Body of pancreas (tissue), 4 donors: ENCODE results near the gene GPS2. TPM values are rescaled to one million over a fixed set of nuclear protein-coding genes. Genes with fewer than 3 reads are reported as not detected.

ENCODE experiments used
- ATAC-seq: fragments of 150-250 bp; one replicate; pipeline ENCODE4 v1.9.1; 2016
- DNase-seq, 4 donors: peaks; one replicate each; pipeline ENCODE4 v3.0.0-alpha.2; 2019
- H3K27ac ChIP-seq, 4 donors: fragments of 200-600 bp; sonication (generic); 1 replicate in 3 of 4; 2 replicates in 1 of 4; pipeline versions ENCODE4 v1.5.1 to v1.6.1; 2016 to 2019; ENCODE audit warnings: mild to moderate bottlenecking in 1 of 4, mixed read lengths in 1 of 4, moderate library complexity in 1 of 4
- H3K27me3 ChIP-seq, 2 donors: fragments of 200-600 bp; sonication (generic); one replicate each; pipeline ENCODE4 v1.6.0; 2016; ENCODE audit warnings: mild to moderate bottlenecking in 1 of 2
- H3K36me3 ChIP-seq, 2 donors: fragments of 200-600 bp; sonication (generic); replicated peaks in 1 of 2; 2 replicates each; pipeline ENCODE4 v1.5.1; 2016; ENCODE audit warnings: low read depth in 2 of 2; ENCODE audit not compliant: insufficient read depth in 1 of 2
- H3K4me1 ChIP-seq: fragments of 200-600 bp; sonication (generic); one replicate; pipeline ENCODE4 v1.6.0; 2016
- H3K4me3 ChIP-seq, 2 donors: fragments of 200-600 bp; sonication (generic); 1 replicate in 1 of 2; 2 replicates in 1 of 2; pipeline ENCODE4 v1.5.1; 2016 to 2019
- H3K9me3 ChIP-seq, 3 donors: fragments of 200-600 bp; sonication (generic); 1 replicate in 2 of 3; 2 replicates in 1 of 3; pipeline ENCODE4 v1.5.1; 2016
- CTCF ChIP-seq, 7 experiments: fragments of 450-650 bp in 4 of 7; fragments of 200-600 bp in 3 of 7; sonication (generic) in 3 of 7; IDR thresholded peaks; one replicate each; pipeline ENCODE4 v1.5.1; 2016 to 2019; ENCODE audit warnings: antibody characterized with exemption in 7 of 7
- POLR2A ChIP-seq, 3 donors: fragments of 450-650 bp; IDR thresholded peaks; one replicate each; pipeline ENCODE4 v1.6.1; 2016; ENCODE audit warnings: antibody characterized with exemption in 3 of 3, mild to moderate bottlenecking in 2 of 3
- WGBS, 2 donors: methylation state at CpG; one replicate each; pipeline ENCODE4 v1.1.5; 2017; 5-methylcytosine and 5-hydroxymethylcytosine counted together
- intact Hi-C: fragments of 100-400 bp; cut with DNase I; formaldehyde crosslinking; loops from one replicate; pipeline ENCODE4 v1.15.1; 2023
- total RNA-seq, 2 donors: library from RNA; depleted of rRNA; stranded (reverse); fragments of >200 nt; gene quantifications; one replicate each; pipeline ENCODE4 v1.1.0, GENCODE V29; 2016

GPS2 gene
- total RNA-seq, 2 donors from 2014 or later: 71.9 to 75.8 TPM

GRCh38 chr17:7332111-7332510, 17.0 kb upstream of the GPS2 start:
- intact Hi-C loops: no loop called here
- Histone ChIP-seq H3K27me3 (no peaks in the 10 kb centered on the region), H3K4me3 (no peak overlapping the region), H3K9me3 (no peaks in the 10 kb centered on the region), H3K27ac (no peak overlapping the region), H3K4me1 (peaks cover 25% of the 10 kb centered on the region), H3K36me3 (no peaks in the 10 kb centered on the region)
- DNase-seq (no peak), ATAC-seq (no peak)
- TF ChIP-seq CTCF (IDR thresholded peaks at IDR 0.05) (no peak), POLR2A (IDR thresholded peaks at IDR 0.05) (no peak)
- 34 to 42% methylated on average over 7 of the region's 7 CpGs for WGBS, 2 donors

GRCh38 chr17:7330638-7331015, 15.5 kb upstream of the GPS2 start:
- Histone ChIP-seq H3K27me3 (no peaks in the 10 kb centered on the region), H3K27ac (peak overlapping the region in 3 of 4 donors; percentile 79 to 92 (median 92)), H3K4me3 (no peak overlapping the region), H3K9me3 (no peaks in the 10 kb centered on the region), H3K36me3 (no peaks in the 10 kb centered on the region), H3K4me1 (peaks cover 25% of the 10 kb centered on the region)
- no peak for ATAC-seq
- intact Hi-C loops: no loop called here
- no peak for DNase-seq
- TF ChIP-seq POLR2A (IDR thresholded peaks at IDR 0.05) (no peak), CTCF (IDR thresholded peaks at IDR 0.05) (no peak)
- 50 to 54% methylated on average over 12 of the region's 13 CpGs for WGBS, 2 donors

- ATAC-seq: peak; percentile 44
- peak; percentile 62 to 79 (median 72) for DNase-seq
- intact Hi-C loops: no loop called here
- Histone ChIP-seq H3K4me3 (peak overlapping the region; percentile 5 to 94), H3K9me3 (no peaks in the 10 kb centered on the region), H3K27ac (peak overlapping the region; percentile 79 to 92 (median 89)), H3K27me3 (no peaks in the 10 kb centered on the region), H3K36me3 (peaks cover 0 to 3% of the 10 kb centered on the region in 2 donors), H3K4me1 (peaks cover 25% of the 10 kb centered on the region)
- WGBS, 2 donors: 0% methylated on average over 21 to 26 of the region's 34 CpGs
- TF ChIP-seq CTCF (IDR thresholded peaks at IDR 0.05): no peak
- TF ChIP-seq POLR2A (IDR thresholded peaks at IDR 0.05): no peak
These were observed 15.0 kb upstream of the GPS2 start for GRCh38 chr17:7329997-7330637.

- peaks cover 0 to 4% of the 10 kb centered on the region in 2 donors for H3K36me3 ChIP-seq
- peak; percentile 90 for ATAC-seq
- no peaks in the 10 kb centered on the region for H3K27me3 ChIP-seq
- 0% methylated on average over 43 of the region's 43 CpGs; no CpG with 5 or more reads in 1 of the 2 donors for WGBS, 2 donors
- intact Hi-C loops: no loop called here
- H3K4me3 ChIP-seq: peak overlapping the region; percentile 85 to 94
- peak; percentile 98 to 100 (median 99) for DNase-seq
- peaks cover 25% of the 10 kb centered on the region for H3K4me1 ChIP-seq
- TF ChIP-seq CTCF (IDR thresholded peaks at IDR 0.05) (peak in 1 of 7 experiments; percentile 1), POLR2A (IDR thresholded peaks at IDR 0.05) (peak; percentile 29 to 87 (median 76))
- peak overlapping the region; percentile 79 to 92 (median 89) for H3K27ac ChIP-seq
- H3K9me3 ChIP-seq: no peaks in the 10 kb centered on the region
These were observed 14.3 kb upstream of the GPS2 start for GRCh38 chr17:7329374-7329996.
